HCT116 (cell line): ENCODE results near the gene CDH23. TPM values are rescaled to one million over a fixed set of nuclear protein-coding genes. Genes with fewer than 3 reads are reported as not detected.

Source experiments
- ATAC-seq: fragments of 200-7000 bp; cut with Tn5 transposase; 2 replicates; pipeline ENCODE4 v1.9.1; 2020; ENCODE audit warnings: mild to moderate bottlenecking, moderate library complexity
- BruUV-seq: library from RNA; stranded (reverse); fragments of 400-500 nt; replicated peaks from 2 replicates; lab custom pipeline; 2021; lab: Mats Ljungman, UMichigan
- CTCF ChIA-PET: fragments of 300-600 bp; sonication (Branson Sonifier 250); formaldehyde crosslinking; loops from one replicate; lab custom pipeline; 2021; ENCODE audit warnings: antibody characterized with exemption; lab: Charles Lee
- POLR2A ChIA-PET: fragments of 300-600, 350-600 bp; sonication (Branson Sonifier 250); formaldehyde crosslinking; loops from one replicate; lab custom pipeline; 2021; ENCODE audit warnings: antibody characterized with exemption; lab: Charles Lee
- RAD21 ChIA-PET, 2 experiments: fragments of 300-600 bp; sonication (Branson Sonifier 250); formaldehyde crosslinking; loops; one replicate each; lab custom pipeline; 2023; ENCODE audit warnings: low total read pairs in 2 of 2; ENCODE audit not compliant: uncharacterized antibody in 2 of 2, unreplicated experiment in 2 of 2, low non-redundant PET in 1 of 2; lab: Charles Lee
- DNase-seq: peaks from one replicate; pipeline ENCODE4 v3.0.0-alpha.2; 2010; ENCODE audit warnings: low read depth, low spot score
- H2AFZ ChIP-seq: fragments of 200-600 bp; shearing (Covaris generic), sonication (generic); 2 replicates; pipeline ENCODE4 v1.6.1; 2017; ENCODE audit warnings: low read depth, mixed run types, mixed read lengths, antibody characterized with exemption, low read length; ENCODE audit not compliant: poor library complexity, severe bottlenecking
- H3K27ac ChIP-seq: 2 replicates; pipeline ENCODE4 v1.5.1; 2012; ENCODE audit warnings: low read depth, low read length
- H3K27me3 ChIP-seq: fragments of 200-600 bp; sonication (generic); 2 replicates; pipeline ENCODE4 v1.6.1; 2016; ENCODE audit warnings: mixed run types, low read length, mixed read lengths; ENCODE audit not compliant: insufficient read depth
- H3K36me3 ChIP-seq, 2 experiments: fragments of 200-500 bp in 1 of 2; fragments of 200-600 bp in 1 of 2; sonication (Bioruptor generic) in 1 of 2; sonication (generic) in 1 of 2; 2 replicates each; pipeline versions ENCODE4 v1.5.1 to v1.6.1; 2014 to 2016; ENCODE audit warnings: low read length in 2 of 2, inconsistent platforms in 1 of 2, mixed read lengths in 1 of 2, mixed run types in 1 of 2; ENCODE audit not compliant: insufficient read depth in 2 of 2, control insufficient read depth in 1 of 2
- H3K4me1 ChIP-seq, 2 experiments: fragments of 200-600 bp in 1 of 2; sonication (generic) in 1 of 2; 2 replicates each; pipeline versions ENCODE4 v1.5.1 to v1.6.1; 2012 to 2017; ENCODE audit warnings: low read length in 2 of 2, inconsistent platforms in 1 of 2, mild to moderate bottlenecking in 1 of 2, mixed read lengths in 1 of 2, mixed run types in 1 of 2, moderate library complexity in 1 of 2; ENCODE audit not compliant: insufficient read depth in 2 of 2, control insufficient read depth in 1 of 2
- H3K4me2 ChIP-seq: fragments of 200-600 bp; sonication (generic); 2 replicates; pipeline ENCODE4 v1.6.1; 2017; ENCODE audit warnings: mixed run types, low read length, mixed read lengths
- H3K4me3 ChIP-seq, 2 experiments: fragments of 200-600 bp in 1 of 2; sonication (generic) in 1 of 2; replicated peaks in 1 of 2; 2 replicates each; pipeline ENCODE4 v1.5.1; 2011 to 2016; ENCODE audit warnings: low read length in 2 of 2, control low read depth in 1 of 2, low read depth in 1 of 2, mild to moderate bottlenecking in 1 of 2, mixed read lengths in 1 of 2, mixed run types in 1 of 2
- H3K79me2 ChIP-seq: fragments of 200-600 bp; sonication (generic); 2 replicates; pipeline ENCODE4 v1.6.1; 2017; ENCODE audit warnings: mild to moderate bottlenecking, mixed run types, low read length, moderate library complexity, mixed read lengths; ENCODE audit not compliant: insufficient read depth
- H3K9ac ChIP-seq: fragments of 200-600 bp; sonication (generic); 2 replicates; pipeline ENCODE4 v1.6.1; 2016; ENCODE audit warnings: low read length, mixed read lengths
- H3K9me2 ChIP-seq: fragments of 200-600 bp; sonication (generic), shearing (Covaris generic); 2 replicates; pipeline ENCODE4 v1.6.1; 2017; ENCODE audit warnings: mixed run types, mild to moderate bottlenecking, moderate library complexity; ENCODE audit not compliant: insufficient read depth
- H3K9me3 ChIP-seq, 2 experiments: fragments of 200-500 bp in 1 of 2; fragments of 200-600 bp in 1 of 2; sonication (Bioruptor generic) in 1 of 2; sonication (generic) in 1 of 2; 2 replicates each; pipeline ENCODE4 v1.6.1; 2014 to 2017; ENCODE audit warnings: low read length in 2 of 2, mixed read lengths in 2 of 2, inconsistent platforms in 1 of 2, low read depth in 1 of 2, mild to moderate bottlenecking in 1 of 2, mixed run types in 1 of 2, moderate library complexity in 1 of 2; ENCODE audit not compliant: control insufficient read depth in 1 of 2, insufficient read depth in 1 of 2
- H4K20me1 ChIP-seq: fragments of 200-600 bp; sonication (generic), shearing (Covaris generic); 2 replicates; pipeline ENCODE4 v1.6.1; 2017; ENCODE audit warnings: mixed run types, mild to moderate bottlenecking, moderate library complexity; ENCODE audit not compliant: insufficient read depth
- CBX3 ChIP-seq: IDR thresholded peaks from 2 replicates; pipeline ENCODE4 v1.6.1; 2012; ENCODE audit warnings: low read depth
- CEBPB ChIP-seq: IDR thresholded peaks from 2 replicates; pipeline ENCODE4 v1.6.1; 2012; ENCODE audit warnings: low read depth
- EGR1 ChIP-seq: IDR thresholded peaks from 2 replicates; pipeline ENCODE4 v1.6.1; 2012; ENCODE audit warnings: low read depth
- ELF1 ChIP-seq: IDR thresholded peaks from 2 replicates; pipeline ENCODE4 v1.6.1; 2012; ENCODE audit warnings: low read depth, borderline replicate concordance
- EZH2 ChIP-seq: fragments of 200-600 bp; sonication (generic); IDR thresholded peaks from 2 replicates; pipeline ENCODE4 v1.6.1; 2017; ENCODE audit warnings: antibody characterized with exemption, mixed run types
- EZH2phosphoT487 ChIP-seq: fragments of 200-600 bp; IDR thresholded peaks from 2 replicates; pipeline ENCODE4 v1.6.1; 2018; ENCODE audit warnings: antibody characterized with exemption, borderline replicate concordance
- POLR2A ChIP-seq: IDR thresholded peaks from 2 replicates; pipeline ENCODE4 v1.7.0; 2011; ENCODE audit warnings: borderline replicate concordance; ENCODE audit not compliant: insufficient read depth, insufficient read length; ENCODE audit errors: extremely low read depth
- SIN3A ChIP-seq: IDR thresholded peaks from 2 replicates; pipeline ENCODE4 v1.6.1; 2012; ENCODE audit warnings: low read depth
- SP1 ChIP-seq: IDR thresholded peaks from 2 replicates; pipeline ENCODE4 v1.6.1; 2012; ENCODE audit warnings: low read depth
- SRF ChIP-seq: IDR thresholded peaks from 2 replicates; pipeline ENCODE4 v1.6.1; 2012; ENCODE audit warnings: low read depth
- ZFX ChIP-seq: fragments of 450-650 bp; IDR thresholded peaks from 2 replicates; pipeline ENCODE4 v1.6.1; 2017
- ZNF274 ChIP-seq: fragments of 200-500 bp; sonication (Bioruptor generic); IDR thresholded peaks from 2 replicates; pipeline ENCODE4 v1.6.1; 2014; ENCODE audit warnings: mild to moderate bottlenecking, low read depth, low read length, inconsistent platforms
- intact Hi-C: fragments of 100-400 bp; cut with micrococcal nuclease; formaldehyde crosslinking; loops from 2 replicates; pipeline ENCODE4 v1.10.0; 2022
- total RNA-seq: library from RNA; stranded (reverse); gene quantifications from one replicate; pipeline ENCODE4 v1.2.1, GENCODE V29; 2021; ENCODE audit not compliant: unreplicated experiment
- TF ChIP-seq, protein P1 (sequence below): IDR thresholded peaks from 2 replicates; pipeline ENCODE4 v1.6.1; 2012
- TF ChIP-seq, protein P2 (sequence below): IDR thresholded peaks from 2 replicates; pipeline ENCODE4 v1.6.1; 2011; ENCODE audit warnings: mild to moderate bottlenecking, low read length, moderate library complexity; ENCODE audit not compliant: insufficient replicate concordance; ENCODE audit errors: extremely low read depth

Gene CDH23
- total RNA-seq, 1 experiment from 2014 or later, result not detected

DNA sequence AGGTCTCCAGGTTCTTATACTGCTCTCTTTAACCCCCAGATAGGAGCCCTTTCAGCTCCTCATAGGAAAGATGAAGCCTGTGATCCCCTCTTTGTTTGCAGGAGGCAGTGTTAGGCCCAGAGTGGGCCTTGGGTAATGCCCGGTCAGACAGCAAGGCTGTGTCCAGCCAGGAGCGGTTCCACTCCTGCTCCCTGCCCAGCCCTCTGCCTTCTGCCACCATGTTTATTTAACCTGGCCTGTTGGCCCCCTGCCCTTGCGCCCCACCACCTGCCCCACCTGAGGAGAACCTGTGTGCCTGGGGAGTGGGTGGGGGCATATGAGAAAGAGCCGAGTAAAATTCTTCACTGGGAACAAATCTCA, 24.3 kb downstream of the CDH23 start:
- 0 out of 2 replicates have a peak, but pooled peaks cover 3% of the 10 kb centered on the region for H3K27me3 ChIP-seq
- BruUV-seq, result no TSS peak
- no peak overlapping the region for H3K9ac ChIP-seq
- ATAC-seq (no peak), DNase-seq (no peak)
- no peaks in the 10 kb centered on the region for H3K9me3 ChIP-seq
- H3K4me2 ChIP-seq, result no peak overlapping the region
- CTCF ChIA-PET, result no interaction called here
- no peak overlapping the region for H3K4me3 ChIP-seq
- POLR2A ChIA-PET, result no interaction called here
- RAD21 ChIA-PET, result no interaction called here
- no peak for TF ChIP-seq EGR1
- no peak for TF ChIP-seq ZFX
- TF ChIP-seq ZNF274, result no peak
- TF ChIP-seq SIN3A, result no peak
- no peak for TF ChIP-seq POLR2A
- TF ChIP-seq ELF1, result no peak
- TF ChIP-seq SP1, result no peak
- TF ChIP-seq, protein P1, sequence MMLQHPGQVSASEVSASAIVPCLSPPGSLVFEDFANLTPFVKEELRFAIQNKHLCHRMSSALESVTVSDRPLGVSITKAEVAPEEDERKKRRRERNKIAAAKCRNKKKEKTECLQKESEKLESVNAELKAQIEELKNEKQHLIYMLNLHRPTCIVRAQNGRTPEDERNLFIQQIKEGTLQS, result no peak
- TF ChIP-seq, protein P2, sequence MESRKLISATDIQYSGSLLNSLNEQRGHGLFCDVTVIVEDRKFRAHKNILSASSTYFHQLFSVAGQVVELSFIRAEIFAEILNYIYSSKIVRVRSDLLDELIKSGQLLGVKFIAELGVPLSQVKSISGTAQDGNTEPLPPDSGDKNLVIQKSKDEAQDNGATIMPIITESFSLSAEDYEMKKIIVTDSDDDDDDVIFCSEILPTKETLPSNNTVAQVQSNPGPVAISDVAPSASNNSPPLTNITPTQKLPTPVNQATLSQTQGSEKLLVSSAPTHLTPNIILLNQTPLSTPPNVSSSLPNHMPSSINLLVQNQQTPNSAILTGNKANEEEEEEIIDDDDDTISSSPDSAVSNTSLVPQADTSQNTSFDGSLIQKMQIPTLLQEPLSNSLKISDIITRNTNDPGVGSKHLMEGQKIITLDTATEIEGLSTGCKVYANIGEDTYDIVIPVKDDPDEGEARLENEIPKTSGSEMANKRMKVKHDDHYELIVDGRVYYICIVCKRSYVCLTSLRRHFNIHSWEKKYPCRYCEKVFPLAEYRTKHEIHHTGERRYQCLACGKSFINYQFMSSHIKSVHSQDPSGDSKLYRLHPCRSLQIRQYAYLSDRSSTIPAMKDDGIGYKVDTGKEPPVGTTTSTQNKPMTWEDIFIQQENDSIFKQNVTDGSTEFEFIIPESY, result no peak
- TF ChIP-seq CBX3, result no peak
- no peak for TF ChIP-seq EZH2phosphoT487
- TF ChIP-seq CEBPB, result no peak
- no peak for TF ChIP-seq EZH2
- no peak for TF ChIP-seq SRF
- H3K36me3 ChIP-seq, result no peaks in the 10 kb centered on the region
- no peaks in the 10 kb centered on the region for H4K20me1 ChIP-seq
- no peak overlapping the region for H2AFZ ChIP-seq
- H3K4me1 ChIP-seq, result no peaks in the 10 kb centered on the region
- intact Hi-C loops, result no loop called here
- no peaks in the 10 kb centered on the region for H3K9me2 ChIP-seq
- no peaks in the 10 kb centered on the region for H3K79me2 ChIP-seq
- H3K27ac ChIP-seq, result no peak overlapping the region
